SK-N-MC (cell line): ENCODE measurements around the gene DMRTC2.

Experiments used
- EZH2 ChIP-seq: fragments of 200-600 bp; sonication (generic); IDR thresholded peaks from one replicate; pipeline ENCODE4 v1.6.1; 2017; ENCODE audit warnings: antibody characterized with exemption
- POLR2AphosphoS5 ChIP-seq: IDR thresholded peaks from 2 replicates; pipeline ENCODE4 v1.6.1; 2012; ENCODE audit warnings: mild to moderate bottlenecking, low read depth, low read length, borderline replicate concordance

DNA sequence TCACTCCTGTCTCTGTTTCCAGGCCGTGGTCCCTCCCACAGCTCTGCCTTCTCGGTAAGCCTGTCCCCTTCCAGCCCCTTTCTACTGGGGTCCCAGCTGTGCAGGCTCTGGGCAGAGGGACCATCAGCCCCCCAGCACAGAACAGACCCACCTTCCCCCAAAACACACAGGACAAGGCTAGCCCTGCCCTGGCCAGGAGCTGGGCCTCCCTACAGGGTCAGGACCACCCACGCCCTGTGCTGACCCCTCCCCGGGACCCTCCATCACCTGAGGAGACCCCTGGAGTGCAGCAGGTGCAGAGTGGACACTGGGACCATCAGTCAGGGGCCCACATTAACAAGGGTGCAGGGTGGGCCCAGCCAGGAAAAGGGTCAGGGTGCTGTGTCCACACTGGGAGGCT lies 34.5 kb upstream of the DMRTC2 start:
- TF ChIP-seq POLR2AphosphoS5, result no peak
- TF ChIP-seq EZH2, result no peak
